Endodermal cell (in vitro differentiated cells): ENCODE measurements around the gene PNPLA8. TPM values are rescaled to one million over a fixed set of nuclear protein-coding genes. Genes with fewer than 3 reads are reported as not detected.
"Not testable (repeated sequence)": the region's sequence is repeated elsewhere in the genome, so short reads cannot be mapped to it uniquely, and the experiment has no call there.

Source experiments
- DNase-seq: peaks from one replicate; pipeline ENCODE4 v3.0.0-alpha.2; 2017
- H3K27ac ChIP-seq: 2 replicates; pipeline ENCODE4 v1.5.1; 2013; ENCODE audit warnings: mild to moderate bottlenecking, low read depth, low read length, moderate library complexity
- H3K27me3 ChIP-seq: 2 replicates; pipeline ENCODE4 v1.6.1; 2013; ENCODE audit warnings: mild to moderate bottlenecking, low read length, moderate library complexity; ENCODE audit not compliant: insufficient read depth, control insufficient read depth, poor library complexity, severe bottlenecking
- H3K36me3 ChIP-seq: 2 replicates; pipeline ENCODE4 v1.7.0; 2013; ENCODE audit warnings: mild to moderate bottlenecking, low read length, moderate library complexity; ENCODE audit not compliant: control insufficient read depth, insufficient read depth
- H3K4me1 ChIP-seq: one replicate; pipeline ENCODE4 v1.7.0; 2013; ENCODE audit warnings: low read length; ENCODE audit not compliant: control insufficient read depth, insufficient read depth
- H3K4me3 ChIP-seq: 2 replicates; pipeline ENCODE4 v1.5.1; 2013; ENCODE audit warnings: mild to moderate bottlenecking, low read length, moderate library complexity
- H3K9ac ChIP-seq: 2 replicates; pipeline ENCODE4 v1.6.1; 2013; ENCODE audit warnings: mild to moderate bottlenecking, low read length, moderate library complexity; ENCODE audit not compliant: poor library complexity, severe bottlenecking; ENCODE audit errors: extremely low read depth
- H3K9me3 ChIP-seq: 2 replicates; pipeline ENCODE4 v1.6.1; 2013; ENCODE audit warnings: mild to moderate bottlenecking, low read length, moderate library complexity; ENCODE audit not compliant: control insufficient read depth
- H3K27ac Mint-ChIP-seq: 2 replicates; pipeline ENCODE4 v1.8.0; 2020; ENCODE audit warnings: mixed read lengths
- H3K27me3 Mint-ChIP-seq: 2 replicates; pipeline ENCODE4 v1.8.0; 2021; ENCODE audit warnings: mild to moderate bottlenecking, mixed read lengths; ENCODE audit not compliant: insufficient read depth
- H3K36me3 Mint-ChIP-seq: 2 replicates; pipeline ENCODE4 v1.8.0; 2020; ENCODE audit warnings: low read depth, mixed read lengths
- H3K4me1 Mint-ChIP-seq: 2 replicates; pipeline ENCODE4 v1.8.0; 2020; ENCODE audit warnings: mixed read lengths
- H3K4me3 Mint-ChIP-seq: 2 replicates; pipeline ENCODE4 v1.8.0; 2020; ENCODE audit warnings: mild to moderate bottlenecking, moderate library complexity, mixed read lengths
- H3K9me3 Mint-ChIP-seq: 2 replicates; pipeline ENCODE4 v1.8.0; 2020; ENCODE audit warnings: mild to moderate bottlenecking, mixed read lengths
- CTCF ChIP-seq: fragments of 200-600 bp; sonication (generic); conservative IDR thresholded peaks from 2 replicates; pipeline ENCODE4 v1.5.0; 2021; ENCODE audit warnings: antibody characterized with exemption, mild to moderate bottlenecking
- WGBS, 2 experiments: methylation state at CpG; one replicate each; pipeline versions ENCODE4 v1.1.5 to v1.1.7; 2013; ENCODE audit warnings: missing lambda C conversion rate in 2 of 2, mixed read lengths in 1 of 2; ENCODE audit not compliant: insufficient coverage in 1 of 2, insufficient read length in 1 of 2; 5-methylcytosine and 5-hydroxymethylcytosine counted together
- total RNA-seq, 2 donors: library from RNA; stranded (reverse); fragmentation: NEBNext Ultra II Directional in 1 of 2; extraction: Animal tissue kit (Norgen Biotek cat#: 25700) in 1 of 2; gene quantifications; 2 replicates in 1 of 2; 3 replicates in 1 of 2; pipeline ENCODE4 v1.2.1, GENCODE V29; 2021

The PNPLA8 gene
- total RNA-seq, 2 donors from 2014 or later, result 15.9 to 20.1 TPM

- no peak overlapping the region for H3K4me3 ChIP-seq
- DNase-seq, result no peak
- no peak for TF ChIP-seq CTCF
- no peaks in the 10 kb centered on the region for H3K36me3 ChIP-seq
- H3K27ac ChIP-seq, result no peak overlapping the region
- H3K27me3 ChIP-seq, result no peaks in the 10 kb centered on the region
- no peak overlapping the region for H3K9ac ChIP-seq
- H3K4me1 Mint-ChIP-seq, result peaks cover 7% of the 10 kb centered on the region
- H3K27me3 Mint-ChIP-seq, result no peaks in the 10 kb centered on the region
- WGBS, 2 experiments, result 48 to 50% methylated on average over 1 to 2 of the region's 2 CpGs
- no peak overlapping the region for H3K4me3 Mint-ChIP-seq
- H3K9me3 ChIP-seq, result no peaks in the 10 kb centered on the region
- H3K9me3 Mint-ChIP-seq, result no peaks in the 10 kb centered on the region
- no peaks in the 10 kb centered on the region for H3K36me3 Mint-ChIP-seq
- H3K4me1 ChIP-seq, result no peaks in the 10 kb centered on the region
- H3K27ac Mint-ChIP-seq, result no peak overlapping the region
These were observed 15.5 kb upstream of the PNPLA8 start for GRCh38 chr7:108541478-108541877.

GRCh38 chr7:108538685-108539084 lies 12.8 kb upstream of the PNPLA8 start:
- H3K4me3 Mint-ChIP-seq, H3K9me3 ChIP-seq, H3K4me1 ChIP-seq, H3K4me1 Mint-ChIP-seq, H3K27ac ChIP-seq, H3K9ac ChIP-seq, DNase-seq, H3K27me3 Mint-ChIP-seq, H3K9me3 Mint-ChIP-seq, H3K36me3 ChIP-seq, H3K27me3 ChIP-seq, H3K36me3 Mint-ChIP-seq, H3K4me3 ChIP-seq, H3K27ac Mint-ChIP-seq: not testable (repeated sequence)
- 90 to 94% methylated on average over 3 to 4 of the region's 4 CpGs for WGBS, 2 experiments

GRCh38 chr7:108538236-108538635 lies 12.3 kb upstream of the PNPLA8 start:
- not testable (repeated sequence) for DNase-seq, H3K4me1 ChIP-seq, H3K36me3 ChIP-seq, H3K27ac ChIP-seq, H3K27me3 Mint-ChIP-seq, H3K27me3 ChIP-seq, H3K4me3 Mint-ChIP-seq, H3K9me3 ChIP-seq, H3K9me3 Mint-ChIP-seq, H3K9ac ChIP-seq, H3K4me3 ChIP-seq, H3K4me1 Mint-ChIP-seq, H3K36me3 Mint-ChIP-seq, H3K27ac Mint-ChIP-seq
- 85 to 100% methylated on average over 1 to 2 of the region's 2 CpGs for WGBS, 2 experiments

- no peaks in the 10 kb centered on the region for H3K27me3 ChIP-seq
- no peaks in the 10 kb centered on the region for H3K9me3 ChIP-seq
- peaks cover 5% of the 10 kb centered on the region for H3K4me1 Mint-ChIP-seq
- WGBS, 2 experiments, result 86 to 95% methylated on average over 2 of the region's 2 CpGs
- no peaks in the 10 kb centered on the region for H3K36me3 ChIP-seq
- H3K27ac Mint-ChIP-seq, result no peak overlapping the region
- H3K9me3 Mint-ChIP-seq, result no peaks in the 10 kb centered on the region
- no peaks in the 10 kb centered on the region for H3K4me1 ChIP-seq
- TF ChIP-seq CTCF, result no peak
- no peak overlapping the region for H3K27ac ChIP-seq
- DNase-seq, result no peak
- no peak overlapping the region for H3K4me3 ChIP-seq
- H3K36me3 Mint-ChIP-seq, result no peaks in the 10 kb centered on the region
- H3K4me3 Mint-ChIP-seq, result no peak overlapping the region
- no peaks in the 10 kb centered on the region for H3K27me3 Mint-ChIP-seq
- no peak overlapping the region for H3K9ac ChIP-seq
These were observed 11.3 kb upstream of the PNPLA8 start for GRCh38 chr7:108537229-108537628.
